AG04450 (cell line): ENCODE results near the gene IGFBP6. TPM values are rescaled to one million over a fixed set of nuclear protein-coding genes. Genes with fewer than 3 reads are reported as not detected.
A peak's percentile ranks its signal among the peaks of the same experiment; 100 is the strongest.

Experiments
- CTCF ChIA-PET: fragments of 300-600, 350-600 bp; formaldehyde crosslinking; extraction: SDS; loops from one replicate; lab custom pipeline; 2022; ENCODE audit warnings: antibody characterized with exemption, inconsistent platforms; lab: Charles Lee
- POLR2A ChIA-PET: fragments of 350-600 bp; formaldehyde crosslinking; extraction: SDS; loops from one replicate; lab custom pipeline; 2021; ENCODE audit warnings: antibody characterized with exemption, inconsistent platforms; lab: Yijun Ruan, JAX
- DNase-seq: peaks from one replicate; pipeline ENCODE4 v3.0.0-alpha.2; 2011; ENCODE audit warnings: low read depth, low spot score
- H3K27ac ChIP-seq: one replicate; pipeline ENCODE4 v1.5.1; 2012; ENCODE audit warnings: low read depth, low read length, control low read depth
- H3K27me3 ChIP-seq: one replicate; pipeline ENCODE4 v1.6.0; 2012; ENCODE audit warnings: low read length; ENCODE audit not compliant: control insufficient read depth, insufficient read depth
- H3K4me3 ChIP-seq: 2 replicates; pipeline ENCODE4 v1.5.1; 2011; ENCODE audit warnings: mild to moderate bottlenecking, low read depth, low read length, control low read depth
- H3K9me3 ChIP-seq: 2 replicates; pipeline ENCODE4 v1.5.1; 2012; ENCODE audit warnings: low read length; ENCODE audit not compliant: control insufficient read depth, insufficient read depth
- polyA plus RNA-seq: library from polyadenylated mRNA; depleted of rRNA; stranded (reverse); fragments of >200 nt; gene quantifications from 2 replicates; pipeline ENCODE4 v1.2.3, GENCODE V29; 2011
- TF ChIP-seq, protein P1 (sequence below): IDR thresholded peaks from 2 replicates; pipeline ENCODE4 v1.5.1; 2011; ENCODE audit warnings: low read depth, low read length, control low read depth, inconsistent platforms

Gene IGFBP6
- polyA plus RNA-seq, 1 experiment = 182 TPM

DNA sequence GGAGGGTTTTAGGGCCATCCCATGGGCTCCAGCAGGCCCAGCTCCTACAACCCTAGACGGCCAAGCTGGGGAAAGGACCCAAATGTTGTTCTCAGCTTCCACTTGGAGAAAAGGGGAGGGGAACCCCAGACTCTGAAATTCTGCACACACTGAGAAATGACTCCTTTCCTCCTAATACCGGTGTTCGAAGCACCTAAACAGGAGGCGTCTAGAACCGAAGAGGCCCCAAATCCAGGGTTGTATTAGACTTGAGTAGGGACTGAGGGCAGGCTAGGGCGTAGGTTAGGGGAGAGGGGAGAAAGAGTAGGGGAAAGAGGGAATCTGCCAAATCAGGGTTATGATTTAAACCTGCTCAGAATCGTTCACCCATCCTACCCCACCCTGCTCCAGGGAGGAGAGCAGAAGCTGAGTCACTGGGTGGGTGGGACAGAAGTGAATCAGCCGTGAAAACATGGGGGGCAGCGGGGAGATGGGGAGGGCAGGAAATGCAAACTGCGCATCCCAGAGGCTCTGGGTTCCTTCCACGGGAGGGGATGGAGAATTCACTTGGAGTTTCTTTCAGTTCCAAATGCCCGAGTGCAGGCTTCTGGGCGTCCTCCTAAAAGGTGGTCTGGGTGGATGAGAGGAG is 1.0 kb downstream of the IGFBP6 start:
- H3K9me3 ChIP-seq = no peaks in the 10 kb centered on the region
- H3K27ac ChIP-seq = peak overlapping the region; percentile 91
- DNase-seq = no peak
- H3K27me3 ChIP-seq = no peaks in the 10 kb centered on the region
- TF ChIP-seq, protein P1, sequence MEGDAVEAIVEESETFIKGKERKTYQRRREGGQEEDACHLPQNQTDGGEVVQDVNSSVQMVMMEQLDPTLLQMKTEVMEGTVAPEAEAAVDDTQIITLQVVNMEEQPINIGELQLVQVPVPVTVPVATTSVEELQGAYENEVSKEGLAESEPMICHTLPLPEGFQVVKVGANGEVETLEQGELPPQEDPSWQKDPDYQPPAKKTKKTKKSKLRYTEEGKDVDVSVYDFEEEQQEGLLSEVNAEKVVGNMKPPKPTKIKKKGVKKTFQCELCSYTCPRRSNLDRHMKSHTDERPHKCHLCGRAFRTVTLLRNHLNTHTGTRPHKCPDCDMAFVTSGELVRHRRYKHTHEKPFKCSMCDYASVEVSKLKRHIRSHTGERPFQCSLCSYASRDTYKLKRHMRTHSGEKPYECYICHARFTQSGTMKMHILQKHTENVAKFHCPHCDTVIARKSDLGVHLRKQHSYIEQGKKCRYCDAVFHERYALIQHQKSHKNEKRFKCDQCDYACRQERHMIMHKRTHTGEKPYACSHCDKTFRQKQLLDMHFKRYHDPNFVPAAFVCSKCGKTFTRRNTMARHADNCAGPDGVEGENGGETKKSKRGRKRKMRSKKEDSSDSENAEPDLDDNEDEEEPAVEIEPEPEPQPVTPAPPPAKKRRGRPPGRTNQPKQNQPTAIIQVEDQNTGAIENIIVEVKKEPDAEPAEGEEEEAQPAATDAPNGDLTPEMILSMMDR = no peak
- peak overlapping the region; percentile 77 for H3K4me3 ChIP-seq
- CTCF ChIA-PET = interaction anchor here (0.5 to 7.0 kb wide), 30 partner anchors 10 to 662 kb away, joined by 3 to 120 read pairs (median 4); partner anchors contain the start of genes PFDN5 and SPRYD3
- POLR2A ChIA-PET = interaction anchor here (0.7 to 3.6 kb wide), 9 partner anchors 19 to 322 kb away, joined by 3 to 64 read pairs (median 6); partner anchors contain the start of genes CSAD, SPRYD3 and ZNF740

DNA sequence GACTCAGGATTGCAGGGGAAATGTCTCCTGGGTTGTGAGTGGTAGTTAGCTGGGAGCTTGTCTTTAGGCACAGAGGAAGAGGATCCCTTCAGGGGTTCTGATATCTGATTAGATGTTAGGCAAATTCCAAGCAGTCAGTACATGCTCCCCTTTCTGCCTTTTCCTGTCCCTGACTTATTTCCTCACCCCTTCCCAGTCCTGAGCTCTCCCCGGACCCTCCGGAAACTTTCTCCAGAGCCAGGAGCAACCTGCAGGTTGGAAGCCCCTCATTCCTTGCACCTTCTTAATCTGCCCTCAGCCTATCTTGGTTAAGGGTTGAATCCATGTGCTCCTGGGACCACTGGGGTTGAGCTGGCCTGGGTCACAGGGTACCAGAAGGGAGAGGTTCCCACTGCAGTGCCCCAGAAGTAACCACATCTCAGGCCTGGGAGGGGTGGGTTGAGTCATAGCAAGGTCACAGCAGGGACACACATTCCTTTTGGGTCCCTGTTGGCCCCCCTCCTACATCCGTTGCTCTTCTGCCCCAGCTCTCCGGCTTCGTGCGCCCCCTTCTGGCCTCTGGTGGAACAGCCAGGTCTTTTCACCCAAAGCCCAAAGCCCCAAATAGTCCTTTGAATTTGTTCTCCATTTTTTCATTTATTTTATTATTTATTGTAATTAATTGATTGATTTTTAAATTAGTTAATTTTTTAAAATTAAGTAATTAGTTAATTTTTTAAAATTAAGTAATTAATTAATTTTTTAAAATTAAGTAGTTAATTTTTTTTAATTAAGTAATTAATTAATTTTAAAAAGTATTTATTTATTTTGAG is 1.8 kb downstream of the IGFBP6 start:
- TF ChIP-seq, protein P1 = peak; percentile 99
- H3K4me3 ChIP-seq = peak overlapping the region; percentile 77
- ChIA-PET POLR2A (interaction anchor here (0.7 to 3.6 kb wide), 9 partner anchors 19 to 321 kb away, joined by 3 to 64 read pairs (median 6); partner anchors contain the start of genes CSAD, SPRYD3 and ZNF740), CTCF (interaction anchor here (0.5 to 7.0 kb wide), 32 partner anchors 9 to 224 kb away, joined by 3 to 120 read pairs (median 5); partner anchors contain the start of genes ESPL1, PFDN5 and SPRYD3)
- DNase-seq = peak; percentile 86
- H3K27me3 ChIP-seq = no peaks in the 10 kb centered on the region
- no peaks in the 10 kb centered on the region for H3K9me3 ChIP-seq
- peak overlapping the region; percentile 91 for H3K27ac ChIP-seq

DNA sequence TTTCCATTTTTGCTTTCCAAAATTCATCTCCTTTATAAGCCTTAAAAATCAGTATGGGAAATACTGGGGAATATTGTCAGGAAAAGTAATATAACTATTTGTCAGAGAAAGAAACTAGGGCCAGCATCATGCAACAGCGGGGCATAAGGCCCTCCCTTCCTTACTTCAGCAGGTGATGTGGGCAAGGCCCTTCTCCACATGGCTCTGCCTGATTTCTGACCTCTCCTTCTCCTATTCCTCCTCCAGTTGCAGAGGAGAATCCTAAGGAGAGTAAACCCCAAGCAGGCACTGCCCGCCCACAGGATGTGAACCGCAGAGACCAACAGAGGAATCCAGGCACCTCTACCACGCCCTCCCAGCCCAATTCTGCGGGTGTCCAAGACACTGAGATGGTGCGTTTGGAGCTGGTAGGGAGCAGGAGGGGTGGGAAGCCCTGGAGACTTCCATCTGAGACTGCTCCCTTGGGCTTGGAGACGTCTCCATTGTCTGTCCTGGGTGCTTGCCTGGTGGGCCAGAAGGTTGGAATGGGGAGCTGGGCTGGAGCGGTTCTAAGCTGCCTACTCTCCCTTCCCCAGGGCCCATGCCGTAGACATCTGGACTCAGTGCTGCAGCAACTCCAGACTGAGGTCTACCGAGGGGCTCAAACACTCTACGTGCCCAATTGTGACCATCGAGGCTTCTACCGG is 3.1 kb downstream of the IGFBP6 start:
- TF ChIP-seq, protein P1 = no peak
- H3K9me3 ChIP-seq = no peaks in the 10 kb centered on the region
- H3K27ac ChIP-seq = no peak overlapping the region
- POLR2A ChIA-PET = interaction anchor here (3.6 kb wide), 1 partner anchor 21 kb away, joined by 64 read pairs; the partner anchor contains the start of gene SPRYD3
- CTCF ChIA-PET = interaction anchor here (1.1 to 7.0 kb wide), 7 partner anchors 8 to 167 kb away, joined by 4 to 120 read pairs (median 5); partner anchors contain the start of gene ESPL1
- no peak overlapping the region for H3K4me3 ChIP-seq
- no peaks in the 10 kb centered on the region for H3K27me3 ChIP-seq
- no peak for DNase-seq

DNA sequence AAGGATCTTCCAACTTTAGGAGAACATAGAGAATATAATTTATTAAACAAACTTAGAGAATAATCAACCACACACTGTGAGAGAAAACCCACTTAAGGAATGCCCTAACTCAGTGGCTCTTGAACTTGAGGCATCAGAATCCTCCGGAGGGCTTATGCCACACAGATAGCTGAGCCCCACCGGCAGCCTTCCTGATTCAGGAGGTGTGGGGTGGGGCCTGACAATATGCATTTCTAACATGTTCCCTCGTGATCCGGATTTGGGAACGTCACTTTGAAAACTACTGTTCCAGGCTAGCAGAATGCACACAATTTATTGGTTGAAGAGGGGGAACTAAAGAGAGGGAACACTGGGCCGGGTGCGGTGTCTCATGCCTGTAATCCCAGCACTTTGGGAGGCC is 3.8 kb downstream of the IGFBP6 start:
- no peak overlapping the region for H3K4me3 ChIP-seq
- DNase-seq = no peak
- H3K27me3 ChIP-seq = no peaks in the 10 kb centered on the region
- CTCF ChIA-PET = interaction anchor here (1.0 to 7.0 kb wide), 3 partner anchors 36 to 58 kb away, joined by 5 to 120 read pairs (median 9); no protein-coding TSS in a partner anchor
- TF ChIP-seq, protein P1 = no peak
- H3K27ac ChIP-seq = no peak overlapping the region
- POLR2A ChIA-PET = interaction anchor here (2.2 kb wide), 1 partner anchor 35 kb away, joined by 12 read pairs; no protein-coding TSS in a partner anchor
- no peaks in the 10 kb centered on the region for H3K9me3 ChIP-seq
